ENCODE data around the gene RPGRIP1. TPM values are rescaled to one million over a fixed set of nuclear protein-coding genes. Genes with fewer than 3 reads are reported as not detected.

Gene RPGRIP1
- total and polyA plus RNA-seq, 2 of the 4 experiments (the other 2 are of a cell fraction): not detected

GRCh38 chr14:21275261-21275858, 4.5 kb upstream of the RPGRIP1 start:
- Histone ChIP-seq H2BK120ac (ENCODE audit: low read depth, low read length) (no peak overlapping the region), H3K9ac (ENCODE audit: low read depth, low read length) (no peak overlapping the region), H2AK9ac (replicated peaks; ENCODE audit: low read depth, low read length, poor library complexity) (no peak overlapping the region), H3K4me3 (ENCODE audit: insufficient read depth, low read depth, low read length) (no peak overlapping the region), H3K27me3 (ENCODE audit: control insufficient read depth, insufficient read depth, low read length) (no peaks in the 10 kb centered on the region), H2BK5ac (ENCODE audit: low read depth, low read length, poor library complexity, severe bottlenecking) (no peak overlapping the region), H4K5ac (ENCODE audit: low read depth, low read length) (no peak overlapping the region), H2AK5ac (ENCODE audit: low read depth, low read length) (no peak overlapping the region), H3K4me1 (ENCODE audit: control insufficient read depth, insufficient read depth, low read length) (no peaks in the 10 kb centered on the region), H2AFZ (replicated peaks; ENCODE audit: low read length, poor library complexity) (no peak overlapping the region), H4K20me1 (ENCODE audit: insufficient read depth, low read length) (no peaks in the 10 kb centered on the region), H3K4me2 (ENCODE audit: low read depth, low read length) (no peak overlapping the region), H3K56ac (ENCODE audit: extremely low read depth, insufficient read depth, low read length) (no peak overlapping the region), H3K27ac (ENCODE audit: insufficient read depth, low read length) (no peak overlapping the region), H3K9me1 (ENCODE audit: insufficient read depth, low read length) (no peaks in the 10 kb centered on the region), H3K14ac (replicated peaks; ENCODE audit: low read depth, low read length) (no peak overlapping the region), H3K79me1 (ENCODE audit: low read depth in 1 of 2, low read length in 2 of 2) (no peaks in the 10 kb centered on the region), H3K4ac (ENCODE audit: low read depth, low read length) (no peak overlapping the region), H2BK15ac (ENCODE audit: low read depth, low read length) (no peak overlapping the region), H4K8ac (ENCODE audit: low read depth in 2 of 2, low read length in 2 of 2) (no peak overlapping the region), H3K36me3 (ENCODE audit: control insufficient read depth, insufficient read depth, low read length) (no peaks in the 10 kb centered on the region), H4K91ac (ENCODE audit: insufficient read depth, low read depth, low read length) (no peak overlapping the region), H3K9me3 (ENCODE audit: control insufficient read depth, insufficient read depth, low read length) (no peaks in the 10 kb centered on the region), H3K18ac (ENCODE audit: low read depth, low read length) (no peak overlapping the region), H2BK20ac (ENCODE audit: low read depth, low read length) (no peak overlapping the region), H3K23ac (ENCODE audit: low read depth, low read length) (no peak overlapping the region)
- intact Hi-C loops (cut with micrococcal nuclease) (no loop called here), in situ Hi-C loops (cut with MboI; ENCODE audit: low sequenced_read_pairs) (no loop called here), dilution Hi-C loops (cut with HindIII; ENCODE audit: low sequenced_read_pairs, unreplicated experiment) (no loop called here)
- DNase-seq (no peak), ATAC-seq (ENCODE audit: low read depth) (no peak)
- TF ChIP-seq CEBPB (IDR thresholded peaks at IDR 0.05; ENCODE audit: low read depth, low read length) (no peak), MAZ (IDR thresholded peaks at IDR 0.05; ENCODE audit: borderline replicate concordance, low read depth, low read length) (no peak), ELK1 (IDR thresholded peaks at IDR 0.05; ENCODE audit: borderline replicate concordance, low read depth, low read length) (no peak), RCOR1 (IDR thresholded peaks at IDR 0.05; ENCODE audit: insufficient replicate concordance, low read length) (no peak), BHLHE40 (IDR thresholded peaks at IDR 0.05; ENCODE audit: low read depth, low read length) (no peak), MAFK (IDR thresholded peaks at IDR 0.05; ENCODE audit: low read depth, low read length) (no peak), MXI1 (IDR thresholded peaks at IDR 0.05; ENCODE audit: borderline replicate concordance, low read depth, low read length) (no peak), POLR2A (IDR thresholded peaks at IDR 0.05; ENCODE audit: low read depth, low read length) (no peak), RAD21 (IDR thresholded peaks at IDR 0.05; ENCODE audit: low read length) (no peak), CTCF (conservative IDR thresholded peaks at IDR 0.05; ENCODE audit: low read depth, low read length) (no peak), SMC3 (IDR thresholded peaks at IDR 0.05; ENCODE audit: low read depth, low read length) (no peak), USF2 (IDR thresholded peaks at IDR 0.05; ENCODE audit: low read depth, low read length) (no peak), CHD1 (IDR thresholded peaks at IDR 0.05; ENCODE audit: low read depth, low read length) (no peak)
- POLR2A ChIA-PET (ENCODE audit: unreplicated experiment): no interaction called here
- CTCF ChIA-PET: no interaction called here
- 100% methylated on average over 5 of the region's 9 CpGs; no CpG with 5 or more reads in 1 of the 2 experiments for WGBS, 2 experiments (ENCODE audit: extremely low coverage in 2 of 2, insufficient read length in 1 of 2)
- no TSS peak for BruUV-seq (replicated peaks)

Data from IMR-90 (cell line).